ENCODE measurements around the gene CD80. TPM values are rescaled to one million over a fixed set of nuclear protein-coding genes. Genes with fewer than 3 reads are reported as not detected.

Gene CD80
- total RNA-seq, 6 experiments from 2014 or later, result 0.26 to 1.3 (median 0.51) TPM

DNA sequence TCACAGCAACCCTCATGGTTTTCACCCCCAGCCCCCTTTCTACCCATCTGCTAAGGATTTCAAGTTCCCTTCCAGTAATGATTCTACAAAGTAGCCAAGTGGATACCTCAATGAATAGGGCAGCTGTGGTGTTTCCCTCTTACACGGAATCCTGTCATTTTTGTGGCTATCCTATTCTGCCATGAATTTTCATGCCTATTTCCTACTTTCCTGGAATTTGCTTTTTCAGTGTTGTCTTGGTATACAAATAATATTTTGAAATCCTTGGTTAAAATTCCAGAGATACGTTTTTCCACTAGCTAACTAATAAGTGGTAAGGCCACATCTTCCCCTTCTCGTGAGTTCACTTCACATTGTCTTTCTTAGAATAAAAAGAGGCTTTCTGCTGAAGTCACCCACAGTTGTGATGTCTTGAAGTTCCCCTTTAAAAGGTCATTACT lies 27.3 kb upstream of the CD80 start:
- WGBS (ENCODE audit: insufficient coverage, low coverage, low lambda C conversion rate, missing lambda C conversion rate), result 51% methylated on average over 3 of the region's 3 CpGs
- no peak for ATAC-seq
- TF ChIP-seq CTCF (IDR thresholded peaks at IDR 0.05) (no peak), POLR2A (IDR thresholded peaks at IDR 0.05) (no peak)

DNA sequence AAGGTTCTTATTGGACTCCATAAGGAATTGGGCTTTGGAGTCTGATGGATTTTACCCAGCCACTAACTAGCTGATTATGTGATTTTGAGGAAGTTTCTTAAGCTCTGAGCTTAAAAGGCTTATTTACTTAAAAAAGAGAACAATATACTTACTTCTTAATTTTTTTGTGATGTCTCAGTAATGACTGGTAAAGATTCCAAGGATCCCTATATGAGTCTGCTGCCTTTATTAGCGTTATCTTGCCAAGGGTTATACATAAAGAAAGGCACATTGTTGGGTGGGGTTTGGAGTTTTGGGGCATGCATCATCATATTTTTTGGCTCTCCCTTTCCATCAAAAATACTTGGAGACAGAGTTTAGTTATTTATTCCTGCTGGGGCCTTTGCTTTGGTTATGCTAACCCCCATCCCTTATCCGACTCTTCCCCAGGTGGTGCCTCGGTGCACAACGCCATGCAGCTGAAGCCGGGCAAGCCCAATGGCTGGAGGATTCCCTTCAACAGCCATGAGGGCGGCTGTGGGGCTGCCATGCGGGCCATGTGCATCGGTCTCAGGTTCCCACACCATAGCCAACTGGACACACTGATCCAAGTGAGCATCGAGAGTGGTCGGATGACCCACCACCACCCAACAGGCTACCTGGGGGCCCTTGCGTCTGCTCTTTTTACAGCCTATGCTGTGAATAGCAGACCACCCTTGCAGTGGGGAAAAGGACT lies 26.6 kb upstream of the CD80 start:
- Histone ChIP-seq H3K27ac (no peak overlapping the region), H3K27me3 (no peaks in the 10 kb centered on the region), H3K4me3 (no peak overlapping the region), H3K36me3 (no peaks in the 10 kb centered on the region), H3K9me3 (no peaks in the 10 kb centered on the region), H3K4me1 (no peaks in the 10 kb centered on the region)
- 75% methylated on average over 3 of the region's 11 CpGs for WGBS (ENCODE audit: insufficient coverage, low coverage, low lambda C conversion rate, missing lambda C conversion rate)
- intact Hi-C loops (cut with DNase I), result no loop called here
- ATAC-seq, result no peak
- TF ChIP-seq CTCF (IDR thresholded peaks at IDR 0.05) (no peak), POLR2A (IDR thresholded peaks at IDR 0.05) (no peak)
- no peak for DNase-seq

More for the DNA sequence above, 27.3 kb upstream of the CD80 start:
- no peak for DNase-seq
- Histone ChIP-seq H3K4me3 (no peak overlapping the region), H3K27ac (no peak overlapping the region), H3K4me1 (no peaks in the 10 kb centered on the region), H3K9me3 (no peaks in the 10 kb centered on the region), H3K27me3 (no peaks in the 10 kb centered on the region), H3K36me3 (no peaks in the 10 kb centered on the region)
- intact Hi-C loops (cut with DNase I), result no loop called here

DNA sequence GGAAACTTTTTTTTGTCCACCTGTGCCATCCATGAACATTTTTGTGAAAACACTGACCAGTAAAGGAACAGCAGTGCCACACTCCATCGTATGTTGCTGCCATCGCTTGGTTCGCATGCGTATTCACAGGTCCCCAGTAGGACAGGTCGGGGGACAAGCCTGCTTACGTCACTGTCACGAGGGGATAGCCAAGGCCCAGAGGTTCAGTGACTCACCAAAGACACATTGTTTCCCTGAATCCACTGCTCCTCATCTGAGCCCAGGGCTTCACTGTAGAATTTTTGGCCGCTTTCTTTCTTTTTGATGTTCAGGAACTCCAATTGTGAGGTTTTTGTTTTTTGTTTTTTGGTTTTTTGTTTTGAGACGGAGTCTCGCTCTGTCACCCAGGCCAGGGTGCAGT lies 25.8 kb upstream of the CD80 start:
- Histone ChIP-seq H3K27me3 (no peaks in the 10 kb centered on the region), H3K27ac (no peak overlapping the region), H3K4me3 (no peak overlapping the region), H3K4me1 (no peaks in the 10 kb centered on the region), H3K36me3 (no peaks in the 10 kb centered on the region), H3K9me3 (no peaks in the 10 kb centered on the region)
- DNase-seq, result no peak
- intact Hi-C loops (cut with DNase I), result no loop called here
- 87% methylated on average over 4 of the region's 10 CpGs for WGBS (ENCODE audit: insufficient coverage, low coverage, low lambda C conversion rate, missing lambda C conversion rate)
- TF ChIP-seq CTCF (IDR thresholded peaks at IDR 0.05) (no peak), POLR2A (IDR thresholded peaks at IDR 0.05) (no peak)
- no peak for ATAC-seq

DNA sequence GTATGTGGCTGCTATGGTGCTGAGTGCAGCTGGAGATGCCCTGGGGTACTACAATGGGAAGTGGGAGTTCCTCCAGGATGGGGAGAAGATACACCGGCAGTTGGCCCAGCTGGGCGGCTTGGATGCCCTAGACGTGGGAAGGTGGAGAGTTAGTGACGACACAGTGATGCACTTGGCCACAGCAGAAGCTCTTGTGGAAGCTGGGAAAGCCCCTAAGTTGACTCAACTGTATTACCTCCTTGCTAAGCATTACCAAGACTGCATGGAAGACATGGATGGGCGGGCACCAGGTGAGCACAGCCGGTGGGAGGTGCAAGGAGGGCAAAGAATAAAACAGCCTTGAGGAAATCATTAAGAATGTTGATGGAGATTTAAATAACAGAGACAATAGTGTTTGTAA lies 22.8 kb upstream of the CD80 start:
- no peaks in the 10 kb centered on the region for H3K4me1 ChIP-seq
- DNase-seq (no peak), ATAC-seq (no peak)
- H3K4me3 ChIP-seq, result no peak overlapping the region
- intact Hi-C loops (cut with DNase I), result no loop called here
- no peak overlapping the region for H3K27ac ChIP-seq
- H3K27me3 ChIP-seq, result no peaks in the 10 kb centered on the region
- 65% methylated on average over 5 of the region's 6 CpGs for WGBS (ENCODE audit: insufficient coverage, low coverage, low lambda C conversion rate, missing lambda C conversion rate)
- TF ChIP-seq CTCF (IDR thresholded peaks at IDR 0.05) (no peak), POLR2A (IDR thresholded peaks at IDR 0.05) (no peak)
- H3K36me3 ChIP-seq, result no peaks in the 10 kb centered on the region
- no peaks in the 10 kb centered on the region for H3K9me3 ChIP-seq

All from right lobe of liver (tissue), 6 donors.